HG03175 (cell line): ENCODE results near the gene EP400.

Source experiments
- ATAC-seq: cut with Tn5 transposase; IDR thresholded peaks from one replicate; pipeline ENCODE4 v1.9.1; 2021; ENCODE audit warnings: mild to moderate bottlenecking, moderate library complexity; ENCODE audit not compliant: unreplicated experiment

The EP400 gene

DNA sequence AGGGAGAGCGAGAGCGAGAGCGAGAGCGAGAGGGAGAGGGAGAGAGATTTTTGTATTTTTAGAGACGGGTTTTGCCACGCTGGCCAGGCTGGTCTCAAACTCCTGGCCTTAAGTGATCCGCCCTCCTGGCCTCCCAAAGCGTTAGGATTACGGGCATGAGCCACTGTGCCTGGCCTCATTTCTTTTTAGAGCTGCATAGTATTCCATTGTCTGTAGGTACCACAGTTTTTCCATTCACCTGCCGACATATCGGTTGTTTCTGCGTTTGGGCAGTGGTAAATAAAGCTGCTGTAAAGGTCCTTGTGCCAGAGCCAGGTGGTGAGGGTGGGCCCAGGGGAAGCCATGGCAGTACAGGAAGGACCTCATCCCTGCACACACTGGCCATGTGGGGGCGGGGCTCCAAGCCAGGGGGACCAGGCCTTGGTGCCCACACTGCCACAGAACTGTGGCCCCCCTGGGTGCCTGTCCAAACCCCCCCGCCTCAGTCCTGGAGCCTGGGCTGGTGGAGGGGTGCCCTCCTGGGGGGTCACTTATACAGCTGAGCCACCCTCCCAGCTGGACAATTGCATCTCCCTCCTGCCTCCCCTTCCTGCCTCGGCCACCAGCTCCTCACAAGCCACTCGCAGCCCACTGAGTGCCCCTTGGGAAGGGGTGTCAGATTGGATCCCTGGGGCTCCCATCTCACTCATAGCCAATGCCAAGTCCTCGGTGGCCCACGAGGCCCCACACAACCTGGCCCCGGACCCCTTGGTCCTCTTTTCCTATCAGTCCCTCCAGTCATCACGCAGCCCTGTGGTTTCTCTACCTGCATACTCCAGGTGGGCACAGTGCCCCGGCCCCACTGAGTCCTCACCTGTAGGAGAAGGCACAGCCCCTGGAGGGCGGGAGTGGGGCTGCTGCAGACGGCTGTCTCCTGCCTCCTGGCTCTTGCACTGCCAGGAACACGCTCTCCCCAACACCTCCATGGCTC lies 22.3 kb upstream of the EP400 start:
- ATAC-seq = no peak

DNA sequence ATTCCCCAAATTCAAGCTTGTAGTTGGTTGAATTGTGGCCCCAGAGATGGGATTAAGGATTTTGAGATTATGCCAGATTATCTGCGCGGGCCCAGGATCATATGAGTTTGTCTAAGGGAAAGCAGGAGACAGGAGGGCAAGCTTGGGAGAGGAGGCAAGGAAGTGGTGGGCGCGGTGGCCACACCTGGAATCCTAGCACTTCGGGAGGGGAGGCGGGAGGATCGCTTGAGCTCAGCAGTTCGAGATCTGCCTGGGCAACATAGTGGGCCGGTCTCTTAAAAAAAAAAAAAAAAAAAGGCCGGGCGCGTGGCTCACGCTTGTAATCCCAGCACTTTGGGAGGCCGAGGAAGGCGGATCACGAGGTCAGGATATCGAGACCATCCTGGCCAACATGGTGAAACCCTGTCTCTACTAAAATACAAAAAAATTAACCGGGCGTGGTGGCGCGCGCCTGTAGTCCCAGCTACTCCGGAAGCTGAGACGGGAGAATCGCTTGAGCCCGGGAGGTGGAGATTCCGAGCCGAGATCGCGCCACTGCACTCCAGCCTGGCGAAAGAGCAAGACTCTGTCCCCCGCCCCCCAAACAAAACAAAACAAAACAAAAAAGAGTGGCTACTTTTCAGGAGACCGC lies 21.5 kb upstream of the EP400 start:
- peak; percentile 1 for ATAC-seq

DNA sequence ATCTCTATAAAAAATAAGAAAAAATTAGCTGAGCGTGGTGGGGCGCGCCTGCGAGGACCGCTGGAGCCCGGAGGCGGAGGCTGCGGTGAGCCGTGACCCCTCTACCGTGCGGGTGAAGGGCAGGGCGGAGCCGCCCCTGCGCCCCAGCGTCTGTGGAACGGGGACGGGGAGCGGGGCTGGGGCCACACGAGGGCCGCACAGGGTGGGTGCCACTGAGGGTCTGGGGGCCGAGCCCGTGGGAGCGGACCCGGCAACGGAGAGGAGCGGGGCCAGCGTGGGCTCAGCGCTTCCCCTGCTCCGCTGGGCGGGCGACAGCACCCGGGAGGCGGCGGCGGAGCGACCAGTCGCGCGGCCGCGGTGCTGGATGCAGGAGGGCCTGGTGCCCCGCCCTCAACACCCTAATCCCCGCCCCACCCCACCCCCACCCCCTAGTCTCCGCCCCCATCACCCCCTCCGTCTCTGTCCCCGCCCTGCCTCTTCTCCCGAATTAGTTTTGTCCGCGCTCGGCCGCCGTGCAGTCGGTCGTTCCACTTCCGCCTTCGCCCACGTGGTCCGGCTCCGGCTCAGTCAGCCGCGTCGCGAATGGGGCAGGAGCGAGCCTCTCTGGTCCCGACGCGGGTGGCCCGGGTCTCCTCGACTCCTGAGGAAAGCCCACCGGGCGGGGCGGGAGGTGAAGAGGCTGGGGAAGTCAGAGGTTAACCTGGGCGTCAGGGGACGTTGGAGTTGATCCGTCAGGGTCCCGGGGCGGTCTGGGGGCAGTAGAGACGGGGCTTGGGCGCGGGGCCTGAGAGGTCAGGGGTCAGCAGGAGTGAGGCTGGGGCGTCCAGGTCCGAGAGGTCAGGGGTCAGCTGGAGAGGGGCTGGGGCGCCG lies 20.8 kb upstream of the EP400 start, which contains the start of gene PUS1:
Gene PUS1 (plus strand): TSS at position 566 of the 870 bp plus-strand sequence. CDS start 447 bp downstream, outside the sequence.
- peak; percentile 61 for ATAC-seq

DNA sequence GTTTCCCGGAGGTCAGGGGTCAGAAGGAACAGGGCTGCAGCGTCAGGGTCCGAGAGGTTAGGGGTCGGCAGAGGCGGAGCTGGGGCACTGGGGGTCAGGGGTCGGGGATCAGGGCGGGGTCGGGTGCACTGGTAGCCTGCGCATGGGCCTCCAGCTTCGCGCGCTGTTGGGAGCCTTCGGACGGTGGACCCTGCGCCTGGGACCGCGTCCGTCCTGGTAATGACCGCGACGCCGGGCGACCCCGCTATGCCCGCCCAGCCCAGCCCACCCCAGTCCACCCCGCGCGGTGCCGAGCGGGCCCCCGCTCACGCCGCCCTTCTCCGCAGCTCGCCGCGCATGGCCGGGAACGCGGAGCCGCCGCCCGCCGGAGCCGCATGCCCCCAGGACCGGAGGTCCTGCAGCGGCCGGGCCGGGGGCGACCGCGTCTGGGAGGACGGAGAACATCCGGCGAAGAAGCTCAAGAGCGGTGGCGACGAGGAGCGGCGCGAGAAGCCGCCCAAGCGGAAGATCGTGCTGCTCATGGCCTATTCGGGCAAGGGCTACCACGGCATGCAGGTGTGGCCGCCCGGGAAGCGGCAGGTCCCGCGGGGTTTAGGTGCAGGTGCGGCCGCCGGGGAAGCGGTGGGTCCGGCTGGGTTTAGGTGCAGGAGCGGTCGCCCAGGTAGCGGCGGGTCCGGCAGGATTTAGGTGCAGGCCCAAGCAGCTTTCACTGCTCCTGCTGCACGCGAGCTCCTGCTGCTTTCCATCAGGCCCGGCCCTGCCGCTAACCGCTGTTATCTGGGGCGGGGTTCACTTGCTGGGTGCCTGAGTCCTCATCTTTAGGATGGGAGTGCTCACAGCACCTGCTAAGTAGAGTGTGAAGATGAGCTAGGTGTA lies 19.9 kb upstream of the EP400 start:
- no peak for ATAC-seq

DNA sequence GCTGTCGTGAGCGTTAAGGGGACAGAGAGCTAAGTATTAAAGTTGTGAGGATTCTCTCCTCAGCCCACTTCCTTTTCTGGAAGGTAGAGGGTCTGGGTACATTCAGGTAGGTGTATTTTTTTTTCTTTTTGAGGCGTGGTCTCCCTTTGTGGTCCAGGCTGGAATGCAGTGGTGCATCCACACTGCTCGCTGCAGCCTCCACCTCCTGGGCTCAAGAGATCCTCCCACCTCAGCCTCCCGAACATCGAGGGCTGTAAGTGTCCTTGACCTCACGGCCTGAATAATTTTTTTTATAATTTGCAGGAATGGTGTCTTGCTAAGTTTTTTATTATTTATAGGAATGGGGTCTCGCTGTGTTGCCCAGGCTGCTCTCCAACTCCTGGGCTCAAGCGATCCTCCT lies 19.2 kb upstream of the EP400 start:
- ATAC-seq = no peak

DNA sequence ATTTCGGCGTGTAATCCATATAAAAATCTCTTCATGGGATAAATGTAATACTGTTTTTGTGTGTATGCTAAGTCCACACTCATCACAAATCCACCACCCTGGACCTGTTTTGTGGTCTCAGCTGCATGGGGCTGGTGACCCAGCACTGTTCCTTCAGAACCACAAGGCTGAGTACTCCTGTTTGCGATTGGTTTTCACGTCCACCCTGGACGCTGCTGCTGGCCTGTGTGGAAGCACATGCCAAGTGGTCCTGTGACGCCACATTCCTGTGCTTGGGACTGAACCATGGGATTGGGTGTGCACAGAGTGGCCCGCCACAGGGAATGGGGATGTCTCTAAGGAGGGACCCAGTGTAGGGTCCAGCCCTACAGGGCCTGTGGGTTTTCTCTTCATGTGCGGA lies 16.4 kb upstream of the EP400 start:
- no peak for ATAC-seq

DNA sequence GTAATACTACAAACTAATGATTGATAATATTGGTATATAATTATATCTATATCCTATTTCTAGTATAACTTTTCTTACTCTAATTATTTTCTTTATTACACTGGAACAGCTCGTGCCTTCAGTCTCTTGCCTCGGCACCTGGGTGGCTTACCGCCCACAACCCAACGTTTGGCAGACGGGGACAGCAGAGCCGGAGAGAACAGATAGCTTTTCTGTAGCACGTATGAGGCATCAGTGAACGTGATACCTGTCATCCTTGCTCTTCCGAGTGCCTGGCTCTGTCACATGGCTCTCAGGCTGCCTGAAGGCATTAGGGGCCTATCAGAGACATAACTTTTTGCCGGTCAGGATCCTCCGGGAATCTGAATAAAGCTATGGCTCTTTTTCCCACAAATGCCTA lies 15.2 kb upstream of the EP400 start:
- no peak for ATAC-seq

DNA sequence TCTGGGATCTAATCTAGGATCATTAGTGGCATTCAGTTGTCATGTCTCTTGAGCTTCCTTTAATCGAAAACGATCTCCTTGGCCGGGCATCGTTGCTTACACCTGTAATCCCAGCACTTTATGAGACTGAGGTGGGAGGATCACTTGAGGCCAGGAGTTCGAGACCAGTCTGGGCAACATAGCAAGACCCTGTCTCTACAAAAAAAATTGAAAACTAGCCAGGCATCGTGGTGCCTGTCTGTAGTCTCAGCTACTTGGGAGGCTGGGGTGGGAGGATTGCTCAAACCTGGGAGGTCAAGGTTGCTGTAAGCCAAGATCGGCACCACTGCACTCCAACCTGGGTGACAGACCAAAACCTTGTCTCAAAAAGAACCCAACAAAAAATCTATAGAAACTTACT lies 11.7 kb upstream of the EP400 start:
- ATAC-seq = no peak

DNA sequence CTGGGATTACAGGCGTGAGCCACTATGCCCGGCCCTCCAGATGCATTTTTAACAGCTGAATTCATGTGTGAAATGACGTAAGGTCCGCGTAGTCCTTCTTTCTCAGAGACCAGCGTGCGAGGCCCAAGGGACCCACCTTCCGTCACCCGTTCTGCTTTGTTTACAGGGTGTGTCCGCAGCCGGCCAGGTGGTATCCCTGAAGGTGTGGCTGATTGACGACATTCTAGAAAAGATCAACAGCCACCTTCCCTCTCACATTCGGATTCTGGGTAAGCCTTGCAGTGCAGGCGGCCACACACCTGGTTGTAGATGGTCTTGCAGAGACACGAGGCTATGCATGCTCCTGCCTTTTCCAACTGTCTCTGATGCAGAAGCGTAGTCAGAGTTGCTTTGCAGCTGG lies 10.7 kb upstream of the EP400 start:
- no peak for ATAC-seq

DNA sequence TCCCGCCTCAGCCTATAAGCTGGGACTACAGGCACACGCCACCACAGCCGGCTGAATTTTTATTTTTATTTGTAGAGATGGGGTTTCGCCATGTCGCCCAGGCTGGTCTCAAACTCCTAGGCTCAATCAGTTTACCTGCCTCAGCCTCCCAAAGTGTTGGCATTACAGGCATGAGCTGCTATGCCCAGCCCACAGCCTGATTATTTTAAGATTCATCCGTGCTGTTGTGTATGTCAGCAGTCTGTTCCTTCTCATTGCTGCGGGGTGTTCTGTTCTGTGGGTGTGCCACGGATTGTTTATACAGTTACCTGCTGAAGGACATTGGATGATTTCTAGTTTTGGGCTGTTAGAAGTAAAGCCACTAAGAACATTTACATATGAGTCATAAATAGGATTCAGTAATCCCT lies 9.6 kb upstream of the EP400 start:
- no peak for ATAC-seq

DNA sequence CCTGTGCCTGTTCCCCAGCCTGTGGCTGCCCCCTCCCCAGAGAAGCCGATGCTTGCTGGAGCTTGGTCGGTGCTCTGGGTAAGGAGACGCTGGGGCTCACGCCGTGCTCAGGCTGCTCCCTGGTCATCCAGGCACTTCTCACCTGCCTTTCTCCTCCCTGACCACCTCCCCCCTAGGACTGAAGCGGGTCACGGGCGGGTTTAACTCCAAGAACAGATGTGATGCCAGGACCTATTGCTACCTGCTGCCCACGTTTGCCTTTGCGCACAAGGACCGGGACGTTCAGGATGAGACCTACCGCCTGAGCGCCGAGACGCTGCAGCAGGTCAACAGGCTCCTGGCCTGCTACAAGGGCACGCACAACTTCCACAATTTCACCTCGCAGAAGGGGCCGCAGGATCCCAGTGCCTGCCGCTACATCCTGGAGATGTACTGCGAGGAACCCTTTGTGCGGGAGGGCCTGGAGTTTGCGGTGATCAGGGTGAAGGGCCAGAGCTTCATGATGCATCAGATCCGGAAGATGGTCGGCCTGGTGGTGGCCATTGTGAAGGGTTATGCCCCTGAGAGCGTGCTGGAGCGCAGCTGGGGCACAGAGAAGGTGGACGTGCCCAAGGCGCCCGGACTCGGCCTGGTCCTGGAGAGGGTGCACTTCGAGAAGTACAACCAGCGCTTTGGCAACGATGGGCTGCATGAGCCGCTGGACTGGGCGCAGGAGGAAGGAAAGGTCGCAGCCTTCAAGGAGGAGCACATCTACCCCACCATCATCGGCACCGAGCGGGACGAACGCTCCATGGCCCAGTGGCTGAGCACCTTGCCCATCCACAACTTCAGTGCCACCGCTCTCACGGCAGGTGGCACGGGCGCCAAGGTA lies 8.4 kb upstream of the EP400 start:
- no peak for ATAC-seq

DNA sequence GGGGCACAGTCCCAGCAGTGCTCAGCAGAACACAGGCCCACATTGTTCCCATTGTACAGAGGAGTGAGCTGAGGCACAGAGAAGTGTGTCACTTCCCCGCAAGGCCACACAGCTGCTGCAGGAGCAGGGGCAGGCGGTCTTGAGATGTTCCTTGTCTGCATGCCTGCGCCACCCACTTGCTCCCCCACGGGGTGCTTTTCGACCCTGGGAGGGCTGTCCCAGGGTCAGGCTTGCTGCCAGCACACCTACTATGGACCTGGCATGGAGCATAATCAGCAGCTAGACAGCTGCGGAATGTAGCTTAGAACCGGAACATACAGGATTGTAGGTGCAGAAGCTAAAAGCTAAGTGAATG lies 7.8 kb upstream of the EP400 start:
- ATAC-seq = no peak

DNA sequence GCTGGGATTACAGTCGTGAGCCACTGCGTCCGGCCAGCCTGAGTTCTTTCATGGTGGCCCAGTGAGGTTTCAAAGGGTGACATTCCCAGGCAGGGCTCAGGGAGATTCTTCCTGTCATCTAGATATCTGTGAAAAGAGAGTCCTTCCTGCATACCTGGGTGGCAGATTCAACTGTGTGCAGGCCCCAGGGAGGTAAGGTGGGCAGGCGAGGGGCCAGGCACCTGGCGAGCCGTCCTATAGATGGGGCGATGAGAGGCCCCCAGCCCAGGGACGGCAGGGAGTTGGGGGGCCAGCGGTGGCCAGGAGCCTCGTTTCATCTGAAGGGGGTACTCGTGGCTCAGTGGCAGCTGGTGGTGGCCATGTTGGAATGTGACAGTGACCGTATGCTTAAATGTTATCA lies 7.1 kb upstream of the EP400 start:
- no peak for ATAC-seq

DNA sequence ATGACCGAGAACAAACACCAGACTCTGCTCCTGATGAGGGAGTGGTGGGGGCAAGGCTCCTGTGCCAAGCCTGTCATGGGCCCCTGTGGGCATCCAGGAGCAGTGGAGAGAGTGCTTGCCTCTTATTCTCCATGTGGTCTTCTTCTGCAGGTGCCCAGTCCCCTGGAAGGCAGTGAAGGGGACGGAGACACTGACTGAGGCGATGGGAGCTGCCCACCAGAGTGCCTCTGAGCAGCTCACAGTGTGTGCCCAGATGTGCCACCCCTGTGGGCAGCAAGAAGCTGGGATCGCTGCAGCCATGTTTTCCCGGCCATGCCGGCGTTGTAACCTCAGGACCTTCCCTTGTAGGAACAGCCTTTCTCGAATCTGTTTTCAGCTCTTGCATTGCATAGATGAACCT lies 6.4 kb upstream of the EP400 start:
- no peak for ATAC-seq

DNA sequence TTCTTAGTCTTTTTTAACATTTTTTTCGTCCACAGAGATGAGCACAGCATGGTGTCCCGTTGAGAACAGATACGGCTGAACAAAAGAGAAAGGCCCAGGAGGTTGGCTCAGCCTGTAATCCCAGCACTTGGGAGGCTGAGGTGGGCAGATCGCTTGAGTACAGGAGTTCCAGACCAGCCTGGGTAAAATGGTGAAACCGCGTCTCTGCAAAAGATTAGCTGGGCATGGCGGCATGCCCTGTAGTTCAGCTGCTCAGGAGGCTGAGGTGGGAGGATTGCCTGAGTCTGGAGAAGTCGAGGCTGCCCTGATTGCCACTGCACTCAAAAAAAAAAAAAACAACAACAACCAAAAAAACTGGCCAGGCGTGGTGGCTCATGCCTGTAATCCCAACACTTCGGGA lies 5.9 kb upstream of the EP400 start:
- no peak for ATAC-seq

DNA sequence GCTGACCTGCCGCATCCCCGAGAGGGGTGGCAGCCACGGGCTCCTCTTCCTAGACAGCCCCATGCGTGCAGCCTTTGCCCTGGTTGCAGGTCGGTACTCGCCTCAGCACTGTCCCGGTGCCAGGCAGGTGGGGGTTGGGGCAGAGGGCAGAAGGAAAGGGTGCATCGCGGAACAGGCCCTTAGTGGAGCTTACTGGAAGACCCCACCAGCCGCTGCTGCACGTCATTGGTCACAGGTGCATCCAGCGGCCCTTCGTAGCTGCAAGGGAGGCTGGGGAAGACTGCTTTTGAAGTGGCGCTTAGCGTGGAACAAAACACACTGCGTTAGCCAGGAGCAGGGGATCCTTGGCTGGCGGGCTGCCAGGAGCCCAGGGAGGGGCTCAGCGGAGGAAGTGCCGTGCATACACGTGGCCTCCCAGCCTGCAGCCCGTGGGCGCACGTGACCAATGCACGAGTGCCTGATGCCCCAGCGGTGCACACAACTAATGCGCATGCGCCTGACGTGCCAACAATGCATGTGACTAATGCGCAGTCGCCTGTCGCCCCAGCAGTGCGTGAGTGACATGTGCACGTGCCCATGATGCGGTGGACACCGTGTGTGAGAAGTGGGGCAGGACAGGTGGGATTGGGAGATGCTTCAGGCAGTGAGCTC lies 5.0 kb upstream of the EP400 start:
- ATAC-seq = no peak

DNA sequence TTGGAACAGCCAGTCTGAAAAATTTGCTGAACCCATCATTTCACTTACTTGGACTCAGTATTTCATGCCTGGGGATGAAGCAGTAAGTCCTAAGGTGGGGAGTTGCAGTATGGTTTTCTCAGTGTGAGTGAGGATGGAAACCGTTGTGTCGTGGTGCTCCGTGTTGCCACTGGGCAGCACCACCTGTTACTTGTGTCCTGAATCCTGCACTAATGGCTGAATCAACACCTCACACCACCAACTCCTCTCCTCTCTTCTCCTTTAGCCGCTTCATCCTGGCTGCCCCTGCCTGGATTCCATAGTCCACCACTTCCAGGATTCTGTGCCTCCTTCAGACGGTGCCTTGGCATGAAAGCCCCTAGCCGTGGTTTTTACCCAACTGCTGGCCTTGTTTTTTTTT lies 3.0 kb upstream of the EP400 start:
- ATAC-seq = no peak

DNA sequence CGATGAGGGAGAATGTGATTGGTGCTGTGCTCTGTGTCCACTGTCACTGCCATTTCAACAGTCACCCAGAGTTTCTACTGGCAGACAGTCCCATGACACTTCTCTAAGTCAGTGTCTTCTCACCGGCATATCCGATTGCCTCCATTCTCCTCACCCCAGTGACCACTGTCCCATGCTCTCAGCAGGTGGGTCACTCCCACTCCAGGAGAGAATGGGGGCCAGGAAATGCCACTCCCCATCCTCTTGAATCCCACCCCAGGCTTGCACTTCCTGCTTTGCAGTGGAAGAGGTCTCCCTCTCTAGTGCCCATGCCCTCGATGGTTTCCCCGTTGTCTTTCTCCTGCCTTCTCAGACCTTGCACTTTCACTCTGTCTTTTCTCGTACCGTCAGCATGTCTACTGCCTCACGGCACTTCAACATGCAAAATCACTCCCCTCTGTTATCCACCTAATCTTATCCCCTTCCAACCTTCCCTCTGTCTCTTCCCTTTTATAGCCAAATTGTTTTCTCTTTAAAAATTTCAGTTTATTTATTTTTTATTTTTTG lies 2.2 kb upstream of the EP400 start:
- no peak for ATAC-seq
